ENCODE measurements around the gene AGFG1.

The AGFG1 gene

GRCh38 chr2:227442639-227443038, 29.3 kb upstream of the AGFG1 start:
- no peak for TF ChIP-seq CTCF (conservative IDR thresholded peaks at IDR 0.05)
- H3K27ac ChIP-seq, result no peak overlapping the region

GRCh38 chr2:227443889-227444568, 27.9 kb upstream of the AGFG1 start:
- TF ChIP-seq CTCF (conservative IDR thresholded peaks at IDR 0.05), result no peak
- no peak overlapping the region for H3K27ac ChIP-seq

GRCh38 chr2:227447606-227448005, 24.4 kb upstream of the AGFG1 start:
- no peak overlapping the region for H3K27ac ChIP-seq
- TF ChIP-seq CTCF (conservative IDR thresholded peaks at IDR 0.05), result no peak

- no peak for TF ChIP-seq CTCF (conservative IDR thresholded peaks at IDR 0.05)
- peak overlapping the region; percentile 49 for H3K27ac ChIP-seq
These were observed 21.6 kb upstream of the AGFG1 start for GRCh38 chr2:227450311-227450841.

- no peak for TF ChIP-seq CTCF (conservative IDR thresholded peaks at IDR 0.05)
- peak overlapping the region; percentile 49 for H3K27ac ChIP-seq
These were observed 20.9 kb upstream of the AGFG1 start for GRCh38 chr2:227450926-227451654.

- TF ChIP-seq CTCF (conservative IDR thresholded peaks at IDR 0.05), result no peak
- no peak overlapping the region for H3K27ac ChIP-seq
These were observed 20.3 kb upstream of the AGFG1 start for GRCh38 chr2:227451655-227451992.

- TF ChIP-seq CTCF (conservative IDR thresholded peaks at IDR 0.05), result no peak
- no peak overlapping the region for H3K27ac ChIP-seq
These were observed 18.1 kb upstream of the AGFG1 start for GRCh38 chr2:227453810-227454209.

All from VCaP (cell line).